GM19025 (cell line): ENCODE data around the gene INPP5J.
"Not testable (repeated sequence)": the region's sequence is repeated elsewhere in the genome, so short reads cannot be mapped to it uniquely, and the experiment has no call there.

ENCODE experiments used
- ATAC-seq: cut with Tn5 transposase; IDR thresholded peaks from one replicate; pipeline ENCODE4 v1.9.1; 2021; ENCODE audit warnings: mild to moderate bottlenecking, low read depth, moderate library complexity; ENCODE audit not compliant: unreplicated experiment

The INPP5J gene

DNA sequence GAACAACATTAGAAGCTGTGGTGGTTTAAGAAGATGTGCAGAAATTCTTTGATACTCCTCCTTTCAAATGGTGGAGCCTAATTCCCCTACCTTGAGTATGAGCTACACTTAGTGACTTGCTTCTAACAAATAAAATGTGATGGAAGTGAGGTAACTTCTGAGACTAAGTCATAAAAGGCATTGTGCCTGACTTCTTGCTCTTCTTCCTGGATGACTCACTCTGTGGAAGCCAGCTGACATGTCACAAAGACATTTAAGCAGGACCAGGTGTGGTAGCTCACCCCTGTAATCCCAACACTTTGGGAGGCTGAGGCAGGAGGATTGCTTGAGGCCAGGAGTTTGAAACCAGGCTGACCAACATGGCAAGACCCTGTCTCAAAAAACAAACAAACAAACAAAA lies 21.5 kb downstream of the INPP5J start:
- no peak for ATAC-seq

DNA sequence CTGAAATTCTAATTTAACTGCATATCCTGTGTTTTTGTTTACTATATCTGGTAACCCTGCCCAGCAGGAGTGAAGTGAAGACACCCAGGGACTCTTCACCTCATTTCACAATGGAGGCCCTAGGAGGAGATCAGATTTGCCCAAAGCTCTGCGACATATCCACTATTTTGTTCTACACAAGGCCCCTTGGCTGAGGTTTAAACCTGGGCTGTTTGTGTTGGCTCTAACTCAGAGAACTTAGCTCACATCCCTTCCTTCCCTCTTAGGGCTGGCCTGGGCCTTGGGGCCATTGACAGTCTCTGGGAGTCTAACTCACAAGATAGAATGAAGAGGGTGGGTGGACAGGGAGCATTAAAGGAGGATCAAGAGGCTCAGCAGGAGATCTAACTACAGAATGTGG lies 25.7 kb downstream of the INPP5J start:
- no peak for ATAC-seq

DNA sequence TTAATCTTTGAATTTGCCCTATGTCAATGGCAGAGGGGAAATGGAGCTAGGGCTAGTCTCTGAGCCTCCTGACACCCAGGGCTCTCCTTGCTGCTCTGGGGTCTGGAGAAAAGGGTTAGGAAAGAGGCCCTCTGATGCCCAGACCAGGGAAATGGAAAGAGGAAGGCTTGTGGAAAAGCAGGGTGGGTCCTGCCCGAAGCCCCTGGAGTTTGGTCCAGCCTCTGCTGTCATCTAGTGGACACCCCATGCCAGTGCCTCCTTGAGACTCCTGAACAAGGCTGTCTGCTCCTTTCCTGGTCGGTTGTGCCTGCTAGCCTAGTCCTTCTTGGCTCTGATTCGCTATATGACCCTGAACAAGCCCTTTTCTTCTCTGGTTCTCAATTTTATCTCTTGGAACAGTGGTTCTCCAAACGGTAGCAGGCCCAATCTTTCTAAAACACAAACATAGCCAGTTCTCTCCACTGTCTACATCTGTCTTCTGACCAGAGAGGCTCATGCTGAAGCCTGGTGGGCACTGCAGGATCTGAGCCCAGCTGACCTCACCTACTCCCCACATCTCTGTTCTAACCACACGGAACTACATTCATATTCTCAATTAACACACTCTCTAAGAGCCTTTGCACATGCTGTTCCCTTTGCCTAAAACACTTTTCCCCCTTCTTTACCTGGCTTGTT lies 26.3 kb downstream of the INPP5J start:
- no peak for ATAC-seq

DNA sequence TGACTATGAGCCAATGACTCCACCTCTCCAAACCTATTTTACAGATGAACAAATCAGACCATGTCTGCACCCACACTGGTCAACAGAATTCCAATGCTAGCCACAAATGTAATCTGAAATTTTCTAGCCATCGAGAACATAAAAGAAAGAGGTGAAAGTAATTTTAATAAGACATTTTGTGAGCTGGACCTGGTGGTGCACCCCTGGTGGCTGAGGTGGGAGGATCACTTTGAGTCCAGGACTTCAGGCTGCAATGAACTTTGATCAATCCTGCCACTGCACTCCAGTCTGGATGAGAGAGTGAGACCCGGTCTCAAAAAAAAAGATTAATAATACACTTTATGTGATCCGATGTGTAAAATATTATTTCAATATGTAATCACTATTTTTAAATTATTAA lies 27.8 kb downstream of the INPP5J start:
- ATAC-seq, result no peak

DNA sequence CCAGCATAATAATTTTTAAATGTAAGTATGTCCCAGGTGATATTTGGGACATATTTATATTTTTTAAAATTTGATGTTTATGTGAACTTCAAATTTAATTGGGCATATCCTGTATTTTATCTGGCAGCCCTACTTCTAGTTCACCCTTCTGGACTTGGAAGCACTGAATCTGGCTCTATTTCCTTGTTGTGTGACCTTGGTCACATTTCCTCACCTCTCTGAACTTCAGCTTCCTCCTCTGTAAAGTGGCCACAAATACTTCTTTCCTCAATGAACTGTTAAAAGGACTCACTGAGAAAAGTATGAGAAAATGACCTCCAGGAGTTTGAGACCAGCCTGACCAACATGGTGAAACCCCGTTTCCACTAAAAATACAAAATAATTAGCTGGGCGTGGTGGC lies 29.1 kb downstream of the INPP5J start:
- ATAC-seq, result no peak

DNA sequence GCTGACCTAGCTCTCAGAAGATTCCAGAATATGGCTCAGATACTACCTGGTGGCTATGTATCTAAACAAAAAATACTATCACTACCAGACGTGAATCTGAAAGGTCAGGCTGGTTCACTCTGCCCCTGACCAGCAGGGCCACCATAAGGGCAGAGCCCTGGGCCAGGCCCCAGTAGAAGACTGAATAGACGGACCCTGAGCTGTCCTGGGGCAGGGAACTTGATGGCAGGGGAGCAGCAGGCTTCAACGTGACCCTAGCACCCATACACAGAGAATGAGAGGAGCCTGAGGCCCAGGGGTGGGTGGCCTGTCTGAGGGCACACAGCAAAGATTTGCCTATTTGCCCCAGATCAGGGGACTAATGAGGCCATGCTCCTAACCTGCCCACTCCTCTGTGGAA lies 30.6 kb downstream of the INPP5J start:
- no peak for ATAC-seq

DNA sequence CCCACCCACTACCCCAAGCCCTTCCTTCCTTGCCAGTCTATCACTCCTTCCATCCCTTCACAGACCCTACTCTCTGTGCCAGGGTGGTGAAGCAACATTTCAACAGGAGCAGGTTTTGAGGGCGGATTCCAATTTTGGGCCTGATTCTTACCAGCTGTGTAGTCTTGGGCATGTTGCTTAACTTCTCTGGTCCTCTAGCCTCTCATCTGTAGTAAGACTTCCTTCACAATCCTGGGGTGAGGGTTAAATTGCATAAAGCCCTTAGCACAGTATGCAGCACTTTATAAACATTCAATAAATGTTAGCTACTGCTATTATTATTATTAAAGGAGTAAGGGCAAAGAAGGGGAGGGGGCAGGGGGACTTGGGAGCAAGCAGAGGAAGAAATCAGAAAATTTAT lies 32.2 kb downstream of the INPP5J start:
- ATAC-seq, result no peak

DNA sequence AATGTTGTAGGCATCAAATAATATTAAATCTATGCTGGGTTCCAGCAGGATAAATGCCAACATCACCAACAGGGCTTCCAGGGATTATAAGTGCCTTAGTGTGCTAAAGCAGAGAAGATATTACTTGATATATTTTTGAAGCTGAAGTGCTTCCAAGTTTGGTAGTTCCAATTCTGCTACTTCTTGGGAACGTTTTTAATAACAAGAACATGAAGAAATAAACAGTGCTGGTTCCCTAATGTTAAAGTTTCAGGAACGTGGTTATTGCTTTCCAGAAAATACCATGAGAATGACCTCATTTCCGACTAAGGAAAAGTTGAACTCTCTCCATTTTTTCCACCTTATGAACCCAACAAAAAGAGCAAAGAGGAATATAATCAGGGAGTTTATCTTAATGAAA lies 32.7 kb downstream of the INPP5J start:
- no peak for ATAC-seq

DNA sequence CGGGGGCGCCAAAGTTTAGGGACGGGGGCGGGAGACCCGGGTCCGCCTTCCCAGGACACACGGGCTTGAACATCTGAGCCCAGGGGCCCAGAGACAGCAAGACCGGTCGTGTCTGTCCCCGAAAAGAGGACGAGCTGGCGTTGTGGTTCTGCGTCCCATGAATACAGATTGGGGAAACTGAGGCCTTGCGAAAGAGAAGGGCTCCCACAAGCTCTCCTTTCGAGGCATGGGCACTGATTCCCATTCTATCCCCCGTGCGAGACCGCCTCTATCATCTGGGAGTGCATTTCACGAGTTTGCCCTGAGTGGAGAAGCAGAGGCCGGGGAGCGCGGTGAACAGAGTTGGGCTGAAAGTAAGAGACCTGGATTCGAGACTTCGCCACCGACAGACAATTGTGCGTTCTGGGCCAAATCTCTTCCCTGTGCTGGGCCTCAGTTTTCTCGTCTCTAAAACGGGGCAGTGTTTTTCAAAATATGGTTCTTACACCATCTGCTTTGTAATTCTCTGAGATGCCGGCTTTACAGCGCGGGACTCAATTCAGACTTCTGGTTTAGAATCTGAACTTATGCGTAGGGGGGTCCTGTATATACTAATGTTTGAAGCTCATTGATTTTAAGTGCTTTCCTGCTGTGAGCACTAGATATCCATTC lies 37.7 kb downstream of the INPP5J start:
- peak; percentile 19 for ATAC-seq

DNA sequence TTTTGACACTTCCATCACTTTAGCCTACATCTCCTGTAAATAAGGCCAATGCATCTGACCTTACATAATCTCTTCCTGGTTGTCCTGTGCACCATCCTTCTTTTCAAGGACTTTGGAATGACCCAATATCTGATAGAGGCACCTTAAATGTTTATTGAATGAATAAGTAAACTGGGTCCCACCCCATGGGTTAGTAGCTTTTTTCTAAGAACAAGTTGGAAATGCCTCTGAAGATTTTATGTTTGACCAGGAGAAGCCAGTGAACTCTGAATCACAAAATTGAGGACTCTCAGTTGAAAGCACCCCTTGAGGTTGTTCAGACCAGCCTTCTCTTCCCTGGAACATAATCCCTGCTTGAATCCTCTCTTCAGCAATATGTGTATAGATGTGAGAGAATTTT lies 38.6 kb downstream of the INPP5J start:
- ATAC-seq, result no peak

DNA sequence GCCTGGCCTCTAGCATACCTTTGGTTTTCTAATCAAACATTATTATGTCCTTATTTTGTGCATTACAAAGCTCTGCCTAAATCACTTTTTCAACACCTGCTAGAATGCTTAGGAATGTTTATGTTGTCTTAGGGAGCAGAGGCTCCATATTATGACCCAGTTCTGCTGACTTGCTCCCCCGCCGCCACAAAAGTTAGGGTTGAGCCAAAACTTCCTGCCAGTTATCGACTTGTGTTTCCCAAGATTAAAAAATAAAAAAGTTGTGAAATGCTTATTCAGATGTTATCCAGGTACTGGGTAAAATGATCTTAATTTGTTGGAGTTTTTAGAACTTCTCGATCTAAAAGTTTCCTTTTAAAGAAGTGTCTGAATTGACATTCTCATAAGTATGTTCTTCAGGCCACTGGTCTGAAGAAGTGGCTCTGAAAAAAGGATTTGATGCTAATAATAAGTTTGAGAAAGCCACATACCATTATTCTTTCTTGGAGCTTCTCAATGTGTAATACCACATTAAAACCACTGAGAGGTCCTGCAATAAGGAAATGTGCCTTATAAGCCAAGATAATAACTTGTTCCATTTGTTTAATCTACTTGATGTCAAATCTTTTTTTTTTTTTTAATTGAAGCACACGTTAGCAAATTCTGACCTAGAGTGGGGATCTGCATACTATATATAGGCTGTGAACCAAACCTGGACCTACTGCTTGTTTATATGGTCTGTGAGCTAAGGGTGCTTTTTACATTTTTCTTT lies 39.4 kb downstream of the INPP5J start:
- ATAC-seq, result no peak

DNA sequence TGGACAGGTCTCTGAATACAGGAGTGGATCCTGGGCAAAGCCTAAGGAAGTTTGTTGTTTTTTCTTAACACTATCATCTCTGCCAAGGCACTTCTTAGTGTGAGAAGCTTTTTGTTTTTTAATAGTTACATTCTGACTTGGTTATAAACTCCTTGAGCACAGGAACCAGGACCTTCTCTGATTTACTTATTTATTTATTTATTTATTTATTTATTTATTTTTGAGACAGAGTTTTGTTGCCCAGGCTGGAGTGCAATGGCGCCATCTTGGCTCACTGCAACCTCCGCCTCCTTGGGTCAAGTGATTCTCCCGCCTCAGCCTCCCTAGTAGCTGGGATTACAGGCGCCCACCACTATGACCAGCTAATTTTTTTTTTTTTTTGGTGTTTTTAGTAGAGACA lies 48.2 kb downstream of the INPP5J start:
- ATAC-seq, result no peak

DNA sequence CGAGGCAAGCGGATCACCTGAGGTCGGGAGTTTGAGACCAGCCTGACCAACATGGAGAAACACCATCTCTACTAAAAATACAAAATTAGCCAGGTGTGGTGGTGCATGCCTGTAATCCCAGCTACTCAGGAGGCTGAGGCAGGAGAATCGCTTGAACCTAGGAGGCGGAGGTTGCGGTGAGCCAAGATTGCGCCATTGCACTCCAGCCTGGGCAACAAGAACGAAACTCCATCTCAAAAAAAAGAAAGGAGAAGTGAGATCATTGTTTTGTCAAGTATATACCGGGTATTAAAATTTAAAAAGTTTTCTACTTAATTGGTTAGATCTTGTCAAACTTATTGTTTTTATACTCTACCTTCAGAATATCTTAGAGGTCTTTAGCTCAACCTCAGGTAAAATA lies 49.0 kb downstream of the INPP5J start:
- not testable (repeated sequence) for ATAC-seq

DNA sequence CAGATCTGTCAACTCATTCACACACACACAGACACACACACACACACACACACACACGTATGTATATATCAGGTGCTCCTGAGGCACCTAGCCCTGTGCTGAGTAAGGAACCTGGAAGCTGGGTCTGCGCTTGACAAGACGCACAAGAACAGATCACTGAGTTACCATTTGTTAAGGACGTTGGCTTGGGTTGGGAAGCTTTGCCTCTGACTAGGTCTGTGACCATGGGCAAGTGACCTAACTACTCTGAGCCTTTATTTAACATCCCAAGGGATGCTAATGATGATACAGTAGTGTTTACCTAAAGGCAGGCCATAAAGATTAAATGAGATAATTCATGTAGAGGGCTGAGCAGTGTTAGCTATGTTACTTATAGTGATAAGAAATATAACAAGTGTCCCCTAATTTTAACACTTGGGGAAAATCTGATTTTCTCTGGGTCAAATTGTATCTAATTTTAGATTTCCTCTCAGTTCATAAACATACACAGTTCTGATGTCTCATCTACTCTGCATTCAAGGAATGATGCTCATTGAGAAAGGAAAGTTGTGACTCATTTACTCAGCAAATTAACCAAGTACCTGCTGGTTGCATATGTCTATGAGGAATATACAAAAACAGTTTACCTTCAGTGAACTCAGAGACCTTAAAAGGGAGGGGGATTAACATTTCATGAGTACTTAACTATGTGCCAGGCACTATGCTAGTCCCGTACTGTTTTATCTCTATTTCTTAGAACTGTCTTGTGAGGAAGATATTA lies 50.8 kb downstream of the INPP5J start:
- no peak for ATAC-seq

DNA sequence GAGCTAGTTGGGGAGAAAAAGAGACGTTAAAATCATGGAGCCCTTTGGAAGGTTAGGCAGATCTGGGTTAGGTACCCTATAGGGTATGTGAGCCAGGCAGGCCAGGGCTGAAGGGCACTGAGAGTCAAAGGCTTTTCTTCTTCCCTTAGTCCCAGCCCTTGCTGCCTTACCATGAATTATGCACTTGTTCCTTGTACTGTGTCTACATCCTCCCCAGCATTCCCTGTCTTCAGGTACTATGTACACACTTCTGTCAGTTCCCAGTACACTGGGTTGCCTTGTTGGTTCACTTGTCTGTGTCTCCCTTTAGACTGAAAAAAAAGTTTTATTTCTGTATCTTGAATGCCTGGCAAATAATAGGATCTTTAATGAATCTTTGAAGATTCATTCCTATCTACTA lies 54.2 kb downstream of the INPP5J start:
- ATAC-seq, result no peak

DNA sequence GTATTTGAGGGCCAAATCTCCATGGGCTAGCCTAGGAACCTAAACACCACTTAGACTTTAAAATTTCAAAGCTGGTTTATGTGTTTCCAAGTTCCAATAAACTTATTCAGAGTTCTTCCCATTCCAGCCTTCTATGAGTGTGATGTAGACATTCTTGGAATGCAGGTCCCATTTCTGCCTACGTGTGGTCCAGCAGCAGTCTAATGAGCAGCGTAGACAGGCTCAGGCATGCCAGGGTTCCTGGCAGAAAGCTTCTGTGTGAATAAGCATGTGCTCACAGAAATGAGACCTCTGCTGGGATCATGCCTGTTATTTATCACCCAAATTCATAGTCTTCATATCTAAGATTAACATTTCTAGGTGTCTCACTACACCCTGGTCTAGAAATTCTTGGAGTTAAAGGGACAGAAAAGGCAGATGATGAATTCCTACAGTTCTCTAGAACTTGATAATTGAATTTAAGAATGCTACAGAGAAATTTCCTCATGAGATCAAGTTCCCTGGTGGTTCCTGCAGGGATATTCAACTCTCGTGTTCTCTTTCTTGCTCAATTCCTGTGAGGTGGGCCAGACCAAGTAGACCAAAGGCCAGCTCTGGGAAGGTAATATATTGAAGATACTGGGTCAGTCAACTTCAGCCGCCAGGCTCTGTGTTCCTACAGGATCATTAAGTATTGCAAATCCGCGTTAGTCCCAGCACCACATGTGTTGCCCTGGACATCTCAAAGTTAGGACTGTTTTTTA lies 54.8 kb downstream of the INPP5J start:
- no peak for ATAC-seq

DNA sequence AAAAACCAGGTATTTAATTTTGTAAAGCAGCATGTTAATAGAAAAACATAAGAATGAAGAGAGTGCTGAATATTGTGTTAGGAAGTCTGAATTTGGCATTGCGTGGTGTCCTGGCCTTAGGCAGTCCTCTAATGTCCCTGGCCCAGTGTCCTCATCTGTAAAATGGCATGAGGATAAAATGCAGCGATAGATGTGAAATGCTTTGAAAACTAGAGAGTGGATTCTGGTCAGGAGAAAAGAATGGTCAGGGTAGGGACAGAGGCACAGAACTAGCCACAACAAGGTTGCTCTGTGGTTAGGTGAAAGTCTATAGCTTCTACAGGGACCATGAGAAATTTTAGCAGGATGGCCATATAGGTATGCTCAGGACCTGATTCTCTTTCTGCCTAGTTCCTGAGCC lies 56.1 kb downstream of the INPP5J start:
- ATAC-seq, result no peak

DNA sequence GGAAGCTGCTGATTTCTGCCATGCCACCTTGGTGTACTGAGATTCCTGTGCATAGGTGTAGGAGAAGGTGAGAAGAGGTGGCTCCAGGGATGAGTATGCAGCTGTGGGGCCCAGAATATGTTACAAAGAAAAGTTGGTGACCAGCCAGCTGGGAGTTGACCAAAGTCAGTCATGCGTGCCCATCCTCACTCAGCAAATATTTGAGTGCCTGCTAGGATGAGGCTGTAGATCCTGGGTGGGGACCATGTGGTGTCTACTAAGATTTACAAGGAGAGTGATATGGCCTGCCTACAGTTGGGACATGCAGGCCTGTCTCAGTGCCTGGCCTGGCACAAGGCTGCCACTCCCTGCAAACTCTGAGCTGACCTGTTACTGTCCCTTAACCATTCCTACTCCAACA lies 56.6 kb downstream of the INPP5J start:
- no peak for ATAC-seq

DNA sequence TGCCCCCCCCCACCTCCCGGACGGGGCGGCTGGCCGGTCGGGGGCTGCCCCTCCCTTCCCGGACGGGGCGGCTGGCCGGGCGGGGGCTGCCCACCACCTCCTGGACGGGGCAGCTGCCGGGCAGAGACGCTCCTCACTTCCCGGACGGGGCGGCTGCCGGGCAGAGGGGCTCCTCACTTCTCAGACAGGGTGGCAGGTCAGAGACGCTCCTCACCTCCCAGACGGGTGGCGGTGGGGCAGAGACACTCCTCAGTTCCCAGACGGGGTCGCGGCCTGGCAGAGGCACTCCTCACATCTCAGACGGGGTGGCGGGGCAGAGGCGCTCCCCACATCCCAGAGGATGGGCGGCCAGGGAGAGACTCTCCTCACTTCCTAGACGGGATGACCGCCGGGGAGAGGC lies 61.2 kb downstream of the INPP5J start:
- ATAC-seq, result no peak
